Neural crest cell (in vitro differentiated cells): Measurements from ENCODE around the gene VPS39. TPM values are rescaled to one million over a fixed set of nuclear protein-coding genes. Genes with fewer than 3 reads are reported as not detected.

Experiments used
- DNase-seq: peaks from one replicate; pipeline ENCODE4 v3.0.0; 2021; ENCODE audit warnings: low read depth, mixed read lengths, low spot score
- H3K27ac Mint-ChIP-seq: one replicate; pipeline ENCODE4 v1.8.0; 2021; ENCODE audit warnings: mild to moderate bottlenecking, mixed read lengths; ENCODE audit not compliant: unreplicated experiment
- H3K27me3 Mint-ChIP-seq: 2 replicates; pipeline ENCODE4 v1.8.0; 2021; ENCODE audit warnings: low read depth, mild to moderate bottlenecking, mixed read lengths
- H3K36me3 Mint-ChIP-seq: 2 replicates; pipeline ENCODE4 v1.8.0; 2021; ENCODE audit warnings: low read depth, mild to moderate bottlenecking, mixed read lengths
- H3K4me1 Mint-ChIP-seq: 2 replicates; pipeline ENCODE4 v1.8.0; 2021; ENCODE audit warnings: mixed read lengths
- H3K4me3 Mint-ChIP-seq: one replicate; pipeline ENCODE4 v1.8.0; 2021; ENCODE audit warnings: mild to moderate bottlenecking, mixed read lengths
- H3K9me3 Mint-ChIP-seq: 2 replicates; pipeline ENCODE4 v1.8.0; 2021; ENCODE audit warnings: mixed read lengths
- total RNA-seq: library from RNA; stranded (reverse); gene quantifications from 2 replicates; pipeline ENCODE4 v1.2.1, GENCODE V29; 2021
- TF ChIP-seq, protein P1 (sequence below): fragments of 200-600 bp; sonication (generic); conservative IDR thresholded peaks from 2 replicates; pipeline ENCODE4 v1.5.0; 2021; ENCODE audit warnings: antibody characterized with exemption, mild to moderate bottlenecking

Gene VPS39
- total RNA-seq, 1 donor from 2014 or later, result 56.9 TPM

DNA sequence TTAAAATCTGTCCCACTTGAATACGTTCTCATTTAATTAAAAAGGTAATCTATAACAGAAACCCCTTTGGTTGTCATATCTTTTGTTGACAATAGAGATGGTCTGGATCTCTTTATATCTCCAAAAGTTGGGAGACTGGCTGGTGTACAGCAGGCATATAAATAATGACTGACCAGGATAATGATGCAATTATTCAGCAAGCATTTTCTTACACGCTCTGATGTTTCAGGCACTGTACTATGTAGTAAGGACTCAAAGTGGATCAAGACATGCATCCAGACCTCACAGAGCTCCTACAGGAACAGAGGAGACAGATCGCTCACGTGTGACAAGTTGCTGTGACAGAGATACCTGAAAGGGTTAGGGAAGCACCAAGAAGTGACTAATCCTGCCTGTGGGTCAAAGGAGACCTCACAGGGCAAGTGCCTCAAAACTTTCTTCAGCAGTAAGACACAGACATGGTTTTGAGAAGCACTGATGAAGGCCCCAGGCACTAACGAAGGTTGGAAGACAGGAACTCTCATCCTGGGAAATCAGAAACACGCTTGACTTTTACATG lies 25.7 kb downstream of the VPS39 start:
- H3K36me3 Mint-ChIP-seq, result peaks cover 4% of the 10 kb centered on the region
- H3K4me1 Mint-ChIP-seq, result no peaks in the 10 kb centered on the region
- H3K9me3 Mint-ChIP-seq, result no peaks in the 10 kb centered on the region
- no peaks in the 10 kb centered on the region for H3K27me3 Mint-ChIP-seq
- DNase-seq, result no peak
- no peak overlapping the region for H3K4me3 Mint-ChIP-seq
- H3K27ac Mint-ChIP-seq, result no peak overlapping the region
- TF ChIP-seq, protein P1, sequence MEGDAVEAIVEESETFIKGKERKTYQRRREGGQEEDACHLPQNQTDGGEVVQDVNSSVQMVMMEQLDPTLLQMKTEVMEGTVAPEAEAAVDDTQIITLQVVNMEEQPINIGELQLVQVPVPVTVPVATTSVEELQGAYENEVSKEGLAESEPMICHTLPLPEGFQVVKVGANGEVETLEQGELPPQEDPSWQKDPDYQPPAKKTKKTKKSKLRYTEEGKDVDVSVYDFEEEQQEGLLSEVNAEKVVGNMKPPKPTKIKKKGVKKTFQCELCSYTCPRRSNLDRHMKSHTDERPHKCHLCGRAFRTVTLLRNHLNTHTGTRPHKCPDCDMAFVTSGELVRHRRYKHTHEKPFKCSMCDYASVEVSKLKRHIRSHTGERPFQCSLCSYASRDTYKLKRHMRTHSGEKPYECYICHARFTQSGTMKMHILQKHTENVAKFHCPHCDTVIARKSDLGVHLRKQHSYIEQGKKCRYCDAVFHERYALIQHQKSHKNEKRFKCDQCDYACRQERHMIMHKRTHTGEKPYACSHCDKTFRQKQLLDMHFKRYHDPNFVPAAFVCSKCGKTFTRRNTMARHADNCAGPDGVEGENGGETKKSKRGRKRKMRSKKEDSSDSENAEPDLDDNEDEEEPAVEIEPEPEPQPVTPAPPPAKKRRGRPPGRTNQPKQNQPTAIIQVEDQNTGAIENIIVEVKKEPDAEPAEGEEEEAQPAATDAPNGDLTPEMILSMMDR, result no peak

DNA sequence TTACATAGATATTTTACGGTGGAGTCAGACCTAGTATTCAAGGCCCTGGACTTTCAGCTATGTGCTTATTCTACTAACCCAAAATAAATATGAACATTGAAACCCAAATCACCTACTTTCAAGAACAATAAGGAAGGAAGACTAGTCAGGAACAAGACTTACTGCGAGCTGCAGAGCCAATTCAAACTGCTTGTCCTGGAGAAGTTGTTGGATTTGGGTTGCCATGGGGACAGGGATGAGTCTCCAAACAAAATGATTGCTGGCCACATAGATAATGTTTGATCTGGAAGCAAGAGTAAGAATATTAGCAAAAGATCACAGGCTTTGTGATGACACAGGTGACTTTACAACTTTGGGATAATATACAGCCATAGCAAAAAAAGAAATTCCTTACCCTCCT lies 30.0 kb downstream of the VPS39 start:
- H3K27ac Mint-ChIP-seq, result peak overlapping the region; percentile 31
- H3K4me1 Mint-ChIP-seq, result no peaks in the 10 kb centered on the region
- no peak overlapping the region for H3K4me3 Mint-ChIP-seq
- no peaks in the 10 kb centered on the region for H3K9me3 Mint-ChIP-seq
- TF ChIP-seq, protein P1, result no peak
- H3K27me3 Mint-ChIP-seq, result no peaks in the 10 kb centered on the region
- peaks cover 6% of the 10 kb centered on the region for H3K36me3 Mint-ChIP-seq
- DNase-seq, result no peak

DNA sequence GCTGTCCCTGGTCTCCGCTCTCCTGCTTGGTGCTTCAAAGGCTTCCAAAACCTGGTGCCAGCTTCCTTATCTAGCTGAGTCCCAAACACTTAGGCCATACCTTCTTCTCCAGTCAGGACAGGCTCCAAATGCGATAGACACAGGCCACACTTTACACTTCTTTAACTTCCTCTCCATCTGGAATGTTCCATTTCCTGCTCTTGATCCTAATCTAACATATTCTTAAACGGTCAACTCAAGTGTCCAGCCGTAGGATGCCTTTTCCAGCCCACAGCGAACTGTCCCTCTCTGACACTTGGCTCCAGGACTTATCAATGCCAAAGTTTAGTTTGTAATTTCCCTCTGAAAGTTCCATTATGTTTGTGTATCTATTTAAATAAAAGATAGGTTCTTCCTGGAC lies 32.4 kb downstream of the VPS39 start:
- no peaks in the 10 kb centered on the region for H3K9me3 Mint-ChIP-seq
- no peaks in the 10 kb centered on the region for H3K27me3 Mint-ChIP-seq
- TF ChIP-seq, protein P1, result no peak
- peaks cover 6% of the 10 kb centered on the region for H3K36me3 Mint-ChIP-seq
- H3K27ac Mint-ChIP-seq, result no peak overlapping the region
- DNase-seq, result no peak
- H3K4me3 Mint-ChIP-seq, result no peak overlapping the region
- no peaks in the 10 kb centered on the region for H3K4me1 Mint-ChIP-seq

DNA sequence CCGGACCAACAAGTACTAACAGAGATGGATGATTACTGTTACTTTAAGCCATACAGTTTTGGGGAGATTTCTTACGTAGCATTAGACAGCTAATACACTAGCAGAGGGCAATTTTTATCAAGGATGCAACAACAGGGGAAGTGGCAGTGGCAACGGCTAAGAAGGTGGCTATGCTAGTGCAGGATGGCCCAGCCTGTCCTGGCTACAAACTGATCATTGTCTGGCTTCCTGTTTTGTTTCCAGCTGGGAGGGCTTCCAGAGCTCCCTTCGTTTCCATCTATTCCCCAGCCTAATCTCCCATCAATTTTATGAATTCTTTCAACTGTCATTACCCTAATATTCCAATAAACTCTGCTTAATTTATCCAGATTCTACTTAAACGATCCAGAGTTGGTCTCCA lies 35.6 kb downstream of the VPS39 start:
- Mint-ChIP-seq H3K27ac (no peak overlapping the region), H3K4me1 (no peaks in the 10 kb centered on the region), H3K36me3 (peaks cover 6% of the 10 kb centered on the region), H3K27me3 (no peaks in the 10 kb centered on the region), H3K9me3 (no peaks in the 10 kb centered on the region), H3K4me3 (no peak overlapping the region)
- no peak for DNase-seq
- TF ChIP-seq, protein P1, result no peak

DNA sequence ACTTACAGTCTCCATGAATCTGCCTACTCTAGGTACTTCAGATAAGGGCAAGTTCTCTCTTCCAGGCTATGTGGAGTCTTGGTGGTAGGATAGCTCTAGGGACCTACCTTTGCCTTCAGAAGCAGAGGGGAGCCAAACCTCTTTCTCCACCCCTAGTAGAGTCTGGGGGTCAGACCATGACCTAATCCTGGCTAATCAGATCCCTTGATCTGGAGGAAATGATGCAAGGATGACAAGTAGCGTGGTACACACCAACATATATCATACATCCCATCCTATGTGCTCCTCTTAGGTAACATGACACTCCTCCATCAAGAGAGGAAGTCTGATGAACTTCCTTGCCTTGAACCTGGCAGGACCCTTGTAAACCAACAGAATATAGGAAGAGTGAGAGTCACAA lies 36.3 kb downstream of the VPS39 start:
- Mint-ChIP-seq H3K36me3 (peaks cover 10% of the 10 kb centered on the region), H3K27me3 (no peaks in the 10 kb centered on the region), H3K9me3 (no peaks in the 10 kb centered on the region), H3K27ac (peak overlapping the region; percentile 13), H3K4me3 (no peak overlapping the region), H3K4me1 (no peaks in the 10 kb centered on the region)
- TF ChIP-seq, protein P1, result no peak
- DNase-seq, result no peak

DNA sequence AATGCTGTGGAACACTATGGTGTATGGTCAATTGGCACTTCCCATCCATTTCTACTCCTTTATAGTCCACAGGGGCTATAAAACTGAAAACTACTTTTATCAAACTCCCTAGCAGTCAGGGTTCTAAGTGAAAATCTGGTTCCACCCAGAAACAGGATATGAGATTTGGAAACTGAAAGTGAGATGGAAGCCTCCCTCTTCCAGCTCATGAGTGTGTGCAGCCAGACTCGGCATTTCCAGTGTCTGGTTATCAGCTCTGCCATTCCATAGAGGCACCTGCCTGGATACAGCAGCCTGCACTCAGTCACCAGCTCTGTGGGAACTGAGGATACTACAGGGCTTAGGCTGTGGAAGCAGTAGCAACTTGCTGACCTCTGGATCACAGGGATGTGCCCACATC lies 37.0 kb downstream of the VPS39 start:
- Mint-ChIP-seq H3K36me3 (peaks cover 10% of the 10 kb centered on the region), H3K27me3 (no peaks in the 10 kb centered on the region), H3K9me3 (no peaks in the 10 kb centered on the region), H3K27ac (no peak overlapping the region), H3K4me1 (no peaks in the 10 kb centered on the region), H3K4me3 (no peak overlapping the region)
- TF ChIP-seq, protein P1, result no peak
- DNase-seq, result no peak
